WERI-Rb-1 (cell line): ENCODE results near the gene SOX30.

ENCODE experiments used
- DNase-seq: peaks from one replicate; pipeline ENCODE4 v3.0.0-alpha.2; 2020
- H3K27ac ChIP-seq: fragments of 250-450 bp; sonication (Bioruptor Pico); 2 replicates; pipeline ENCODE4 v1.5.1; 2020; ENCODE audit warnings: mild to moderate bottlenecking, moderate library complexity
- H3K27me3 ChIP-seq: fragments of 250-450 bp; sonication (Bioruptor Pico); 2 replicates; pipeline ENCODE4 v1.5.1; 2021; ENCODE audit warnings: mild to moderate bottlenecking, low read depth, moderate library complexity; ENCODE audit not compliant: insufficient read depth, severe bottlenecking
- H3K36me3 ChIP-seq: fragments of 250-450 bp; sonication (Bioruptor Pico); 2 replicates; pipeline ENCODE4 v1.5.1; 2020; ENCODE audit warnings: mild to moderate bottlenecking, moderate library complexity
- H3K4me3 ChIP-seq: 2 replicates; pipeline ENCODE4 v1.5.1; 2011; ENCODE audit warnings: low read depth, mild to moderate bottlenecking, control low read depth, low read length
- H3K9me3 ChIP-seq: fragments of 250-450 bp; sonication (Bioruptor Pico); 2 replicates; pipeline ENCODE4 v1.5.1; 2021; ENCODE audit warnings: mild to moderate bottlenecking, moderate library complexity; ENCODE audit not compliant: severe bottlenecking
- TF ChIP-seq, protein P1 (sequence below): IDR thresholded peaks from 2 replicates; pipeline ENCODE4 v1.5.1; 2011; ENCODE audit warnings: low read depth, mild to moderate bottlenecking, control low read depth, inconsistent platforms, low read length

The SOX30 gene

DNA sequence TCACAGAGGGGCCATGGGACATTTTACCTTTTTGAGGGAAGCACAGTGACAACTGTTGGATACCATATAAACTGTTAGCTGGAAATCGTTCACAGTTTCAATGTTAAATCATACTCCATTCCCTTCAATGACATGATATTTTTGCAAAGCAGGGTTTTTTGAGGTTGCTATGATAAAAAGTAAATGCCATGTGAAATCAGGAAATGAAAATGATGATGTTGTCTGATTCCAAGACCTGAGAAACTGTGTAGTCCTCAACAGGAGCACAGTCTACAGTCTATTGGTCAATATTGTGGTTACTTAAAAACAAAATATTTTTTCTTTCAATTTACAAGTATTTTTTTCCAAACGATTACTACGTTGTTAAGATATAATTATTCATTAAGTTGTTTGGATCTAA is 52.7 kb downstream of the SOX30 start:
- TF ChIP-seq, protein P1, sequence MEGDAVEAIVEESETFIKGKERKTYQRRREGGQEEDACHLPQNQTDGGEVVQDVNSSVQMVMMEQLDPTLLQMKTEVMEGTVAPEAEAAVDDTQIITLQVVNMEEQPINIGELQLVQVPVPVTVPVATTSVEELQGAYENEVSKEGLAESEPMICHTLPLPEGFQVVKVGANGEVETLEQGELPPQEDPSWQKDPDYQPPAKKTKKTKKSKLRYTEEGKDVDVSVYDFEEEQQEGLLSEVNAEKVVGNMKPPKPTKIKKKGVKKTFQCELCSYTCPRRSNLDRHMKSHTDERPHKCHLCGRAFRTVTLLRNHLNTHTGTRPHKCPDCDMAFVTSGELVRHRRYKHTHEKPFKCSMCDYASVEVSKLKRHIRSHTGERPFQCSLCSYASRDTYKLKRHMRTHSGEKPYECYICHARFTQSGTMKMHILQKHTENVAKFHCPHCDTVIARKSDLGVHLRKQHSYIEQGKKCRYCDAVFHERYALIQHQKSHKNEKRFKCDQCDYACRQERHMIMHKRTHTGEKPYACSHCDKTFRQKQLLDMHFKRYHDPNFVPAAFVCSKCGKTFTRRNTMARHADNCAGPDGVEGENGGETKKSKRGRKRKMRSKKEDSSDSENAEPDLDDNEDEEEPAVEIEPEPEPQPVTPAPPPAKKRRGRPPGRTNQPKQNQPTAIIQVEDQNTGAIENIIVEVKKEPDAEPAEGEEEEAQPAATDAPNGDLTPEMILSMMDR, result no peak
- no peaks in the 10 kb centered on the region for H3K9me3 ChIP-seq
- no peaks in the 10 kb centered on the region for H3K27me3 ChIP-seq
- no peak overlapping the region for H3K4me3 ChIP-seq
- H3K27ac ChIP-seq, result no peak overlapping the region
- no peak for DNase-seq
- no peaks in the 10 kb centered on the region for H3K36me3 ChIP-seq

DNA sequence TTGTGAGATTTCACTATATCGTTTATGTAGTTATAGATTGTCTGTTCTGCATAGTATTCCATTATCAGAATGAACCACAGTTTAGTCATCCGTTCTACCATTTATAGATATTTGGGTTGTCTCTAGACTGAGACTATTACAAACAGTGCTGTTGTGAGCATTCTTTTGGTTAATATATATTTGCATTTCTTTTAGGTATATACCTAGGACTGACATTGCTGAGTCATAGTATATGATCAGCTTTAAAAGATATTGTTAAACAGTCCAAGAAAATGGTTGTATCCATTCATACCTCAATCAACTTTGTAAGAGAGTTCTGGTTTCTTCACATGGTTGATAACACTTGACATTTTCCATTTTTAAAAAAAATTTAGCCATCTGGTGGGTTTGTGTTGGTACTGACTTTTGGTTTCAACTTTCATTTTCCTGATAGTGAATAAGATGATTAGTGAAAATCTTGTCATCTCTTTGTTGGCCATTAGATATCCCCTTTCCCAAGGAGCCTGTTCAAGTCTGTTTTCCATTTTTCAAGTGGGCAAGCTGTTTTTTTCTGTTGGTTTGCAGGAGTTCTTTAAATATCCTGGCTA is 53.8 kb downstream of the SOX30 start:
- Histone ChIP-seq H3K9me3 (no peaks in the 10 kb centered on the region), H3K27me3 (no peaks in the 10 kb centered on the region), H3K27ac (no peak overlapping the region), H3K4me3 (no peak overlapping the region), H3K36me3 (no peaks in the 10 kb centered on the region)
- TF ChIP-seq, protein P1, result no peak
- no peak for DNase-seq

DNA sequence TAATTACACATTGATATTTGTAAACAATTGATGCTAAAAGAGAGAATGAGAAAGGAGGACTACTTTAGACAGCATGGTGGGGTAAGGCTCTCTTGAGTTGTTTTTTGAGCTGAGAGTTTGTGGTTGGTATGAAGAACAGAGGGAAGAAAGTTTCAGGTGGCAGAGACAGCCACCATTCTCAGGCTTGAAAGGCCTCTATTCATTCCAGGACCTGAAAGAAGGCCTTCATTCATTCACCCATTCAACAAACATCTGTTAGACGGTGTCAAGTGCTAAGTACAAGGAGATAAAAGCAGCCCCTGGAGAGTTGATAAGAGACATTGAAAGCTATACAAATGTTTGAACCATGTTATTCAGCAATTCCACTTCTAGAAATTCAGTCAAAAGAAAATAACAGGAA is 55.0 kb downstream of the SOX30 start:
- no peak for DNase-seq
- Histone ChIP-seq H3K9me3 (no peaks in the 10 kb centered on the region), H3K36me3 (no peaks in the 10 kb centered on the region), H3K27ac (no peak overlapping the region), H3K27me3 (no peaks in the 10 kb centered on the region), H3K4me3 (no peak overlapping the region)
- TF ChIP-seq, protein P1, result no peak

DNA sequence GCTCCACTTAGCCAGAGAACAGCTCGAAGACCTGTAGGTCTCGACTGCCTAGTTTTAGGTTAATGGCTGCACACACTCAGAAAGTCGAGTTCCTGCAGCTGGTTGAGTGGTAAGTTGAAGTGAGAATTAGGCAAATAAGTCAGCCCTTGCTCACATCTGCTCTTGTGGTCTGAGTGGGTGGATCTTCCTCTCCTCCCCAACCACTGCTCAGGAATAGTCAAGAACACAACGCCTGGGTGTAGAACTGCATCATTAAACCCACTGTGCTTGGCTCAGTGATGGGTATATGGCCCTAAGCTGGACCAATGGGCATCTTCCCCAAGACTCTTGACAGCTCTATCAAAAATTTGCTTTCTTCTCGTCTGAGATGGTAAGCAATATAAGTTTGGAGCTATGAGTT is 55.8 kb downstream of the SOX30 start:
- Histone ChIP-seq H3K4me3 (no peak overlapping the region), H3K36me3 (no peaks in the 10 kb centered on the region), H3K27me3 (no peaks in the 10 kb centered on the region), H3K9me3 (no peaks in the 10 kb centered on the region), H3K27ac (no peak overlapping the region)
- TF ChIP-seq, protein P1, result no peak
- DNase-seq, result no peak

DNA sequence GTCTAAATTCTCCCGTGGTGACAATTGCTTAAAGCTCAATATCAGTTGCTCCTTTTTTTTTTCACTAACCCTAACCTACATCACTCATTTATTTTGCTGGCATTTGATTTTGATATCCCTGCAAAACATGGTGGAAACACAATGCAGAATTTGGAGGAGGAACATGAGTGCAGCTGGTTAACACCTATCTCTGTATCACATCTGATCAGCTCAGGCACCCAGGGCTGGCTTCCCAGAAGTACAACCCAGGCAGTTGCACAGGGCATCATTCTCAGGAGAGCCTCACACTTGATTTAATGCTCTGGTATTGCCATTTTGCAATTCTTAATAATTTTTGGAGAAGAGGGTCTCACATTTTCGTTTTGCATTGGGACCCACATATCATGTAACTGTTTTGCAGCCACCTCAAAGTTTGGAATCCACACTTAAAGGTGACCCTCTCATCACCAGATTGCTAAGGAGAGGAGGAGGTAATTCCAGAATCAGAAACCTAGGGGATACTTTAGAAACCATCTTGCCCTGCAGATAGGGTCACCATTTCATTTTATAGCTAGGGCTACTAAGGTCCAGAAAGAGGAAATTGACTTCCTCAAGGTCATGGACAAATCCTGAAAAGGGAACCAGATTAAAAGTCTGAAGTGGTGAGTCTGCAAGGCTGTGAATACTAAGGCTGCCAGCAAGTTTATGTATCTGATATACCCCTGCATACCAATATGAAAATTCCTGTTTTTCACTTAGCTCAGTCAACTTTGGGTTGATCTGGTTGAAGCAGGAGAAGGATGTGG is 57.4 kb downstream of the SOX30 start:
- no peak overlapping the region for H3K4me3 ChIP-seq
- TF ChIP-seq, protein P1, result no peak
- no peaks in the 10 kb centered on the region for H3K36me3 ChIP-seq
- no peak overlapping the region for H3K27ac ChIP-seq
- no peaks in the 10 kb centered on the region for H3K9me3 ChIP-seq
- DNase-seq, result no peak
- no peaks in the 10 kb centered on the region for H3K27me3 ChIP-seq
